GM12874 (cell line): Measurements from ENCODE around the gene ITGB3.

ENCODE experiments used
- CTCF ChIP-seq: IDR thresholded peaks from 2 replicates; pipeline ENCODE4 v1.5.1; 2011; ENCODE audit warnings: low read depth, mild to moderate bottlenecking, control low read depth, low read length, moderate library complexity; ENCODE audit not compliant: insufficient read depth

ITGB3 gene

DNA sequence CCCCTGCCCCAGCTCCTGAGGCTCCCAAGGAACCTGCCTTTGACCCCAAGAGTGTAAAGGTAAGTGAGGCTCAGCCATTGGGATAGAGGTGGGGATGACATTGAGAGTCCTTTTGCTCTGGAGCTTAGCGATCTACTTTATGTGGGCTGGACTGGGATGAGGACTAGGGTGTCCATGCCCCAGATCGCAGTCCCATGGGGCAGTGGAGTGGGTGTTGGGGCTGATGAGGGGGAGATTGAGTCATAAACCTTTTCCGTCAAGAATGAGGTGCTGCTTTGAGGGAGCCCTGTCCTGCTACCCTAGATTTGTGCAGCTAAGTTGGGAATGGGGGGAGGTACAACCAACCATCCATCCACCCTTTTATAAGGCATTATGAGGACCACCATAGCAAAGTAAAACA lies 44.1 kb upstream of the ITGB3 start:
- TF ChIP-seq CTCF = no peak

DNA sequence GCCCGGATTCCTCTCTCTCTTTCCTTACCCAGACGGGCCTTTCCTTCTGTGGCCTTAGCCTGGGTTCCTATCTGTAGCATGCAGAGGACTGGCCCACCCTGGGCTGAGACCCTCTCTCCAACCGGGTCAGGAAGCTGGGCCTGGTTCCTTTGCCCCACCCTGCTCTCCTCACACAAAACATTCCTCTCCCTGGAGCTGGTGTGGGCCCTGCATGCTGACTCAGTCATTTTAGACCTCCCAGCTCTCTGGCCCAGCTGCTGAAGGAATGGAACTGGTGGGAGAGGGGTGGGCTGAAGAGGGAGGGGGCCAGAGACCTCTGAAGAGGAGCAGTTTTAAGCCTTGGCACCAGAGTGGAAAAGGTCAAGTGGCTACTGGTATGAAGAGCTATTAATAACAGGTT lies 43.5 kb upstream of the ITGB3 start:
- TF ChIP-seq CTCF = no peak

DNA sequence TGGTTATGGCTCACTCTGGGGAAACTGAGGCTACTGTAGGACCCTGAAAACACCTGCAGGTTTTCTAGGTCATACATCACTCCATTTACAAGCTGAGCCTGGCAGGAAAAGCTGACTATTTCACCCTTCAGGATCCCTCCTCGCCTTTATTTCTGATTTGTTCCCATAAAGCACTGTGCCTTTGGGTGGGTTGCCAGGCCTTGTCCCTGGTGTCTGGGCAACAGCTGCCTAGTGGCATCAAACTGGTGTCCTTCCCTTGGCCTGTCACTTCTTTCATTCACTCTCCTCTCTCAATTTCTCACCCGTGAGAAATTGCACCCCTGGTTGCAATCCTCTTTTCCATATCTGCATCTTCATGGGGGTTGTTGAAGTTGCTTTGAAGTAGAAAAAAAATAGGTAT lies 42.8 kb upstream of the ITGB3 start:
- no peak for TF ChIP-seq CTCF

- no peak for TF ChIP-seq CTCF
Observed at GRCh38 chr17:47212458-47212857, 41.2 kb upstream of the ITGB3 start.

DNA sequence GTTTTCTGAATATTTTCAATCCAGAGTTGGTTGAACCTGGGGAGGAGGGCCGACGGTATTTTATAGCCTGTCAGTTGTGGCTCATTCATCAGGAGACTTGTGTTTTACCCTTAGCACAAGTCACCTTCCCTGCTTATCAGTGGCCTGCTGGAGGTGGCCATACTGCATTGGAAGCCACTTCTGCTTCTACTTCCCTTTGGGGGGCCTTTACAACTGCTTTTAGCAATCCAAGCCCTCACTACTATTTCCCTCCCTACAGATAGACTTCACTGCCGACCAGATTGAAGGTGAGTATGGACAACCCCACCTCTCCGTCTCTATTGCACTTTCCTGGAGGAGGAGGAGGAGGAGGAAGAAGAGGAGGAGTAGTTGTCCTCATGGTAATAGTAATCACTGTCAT lies 40.1 kb upstream of the ITGB3 start:
- TF ChIP-seq CTCF = no peak

GRCh38 chr17:47214931-47215330 lies 38.7 kb upstream of the ITGB3 start:
- no peak for TF ChIP-seq CTCF

GRCh38 chr17:47218896-47219430 lies 34.7 kb upstream of the ITGB3 start:
- no peak for TF ChIP-seq CTCF
